Motor neuron (in vitro differentiated cells): ENCODE results near the gene RCBTB1. TPM values are rescaled to one million over a fixed set of nuclear protein-coding genes. Genes with fewer than 3 reads are reported as not detected.
"Not testable (repeated sequence)": the region's sequence is repeated elsewhere in the genome, so short reads cannot be mapped to it uniquely, and the experiment has no call there.

ENCODE experiments used
- ATAC-seq, 8 experiments: fragments of 200-7000 bp; cut with Tn5 transposase; replicated peaks in 6 of 8; 2 replicates each; pipeline ENCODE4 v1.8.0; 2021; ENCODE audit warnings: mild to moderate bottlenecking in 8 of 8, moderate library complexity in 8 of 8
- H3K27ac ChIP-seq, 2 donors: fragments of 250-450 bp; sonication (Bioruptor Pico); 2 replicates each; pipeline ENCODE4 v1.9.0; 2021; ENCODE audit warnings: antibody characterized with exemption in 2 of 2, mild to moderate bottlenecking in 2 of 2, moderate library complexity in 1 of 2
- H3K4me1 ChIP-seq, 2 donors: fragments of 250-450 bp; sonication (Bioruptor Pico); replicated peaks in 1 of 2; 2 replicates each; pipeline ENCODE4 v1.6.1; 2021; ENCODE audit warnings: antibody characterized with exemption in 2 of 2, mild to moderate bottlenecking in 2 of 2, moderate library complexity in 1 of 2
- H3K4me3 ChIP-seq, 5 donors: fragments of 250-450 bp; sonication (Bioruptor Pico); 2 replicates each; pipeline ENCODE4 v1.9.0; 2021; ENCODE audit warnings: antibody characterized with exemption in 5 of 5, mild to moderate bottlenecking in 5 of 5, moderate library complexity in 4 of 5
- WGBS, 10 experiments: fragments of 450-650 bp; shearing (Covaris generic); methylation state at CpG; one replicate each; pipeline ENCODE4 v1.0.0; 2022; 5-methylcytosine and 5-hydroxymethylcytosine counted together
- in situ Hi-C, 9 experiments: fragments of 400-800 bp; cut with MboI; loops; one replicate each; pipeline ENCODE4 v1.15.0; 2021; ENCODE audit warnings: low sequenced_read_pairs in 9 of 9, low pct_unique_long_range_greater_than_20kb in 2 of 9; ENCODE audit not compliant: unreplicated experiment in 9 of 9
- total RNA-seq, 8 experiments: library from RNA; unstranded; fragments of 300-600 nt; gene quantifications; 2 replicates each; pipeline versions ENCODE4 v1.2.3 to v1.2.4, GENCODE V29; 2022

The RCBTB1 gene
- total RNA-seq, 8 experiments from 2014 or later, result 13.6 to 27.5 (median 17.7) TPM

DNA sequence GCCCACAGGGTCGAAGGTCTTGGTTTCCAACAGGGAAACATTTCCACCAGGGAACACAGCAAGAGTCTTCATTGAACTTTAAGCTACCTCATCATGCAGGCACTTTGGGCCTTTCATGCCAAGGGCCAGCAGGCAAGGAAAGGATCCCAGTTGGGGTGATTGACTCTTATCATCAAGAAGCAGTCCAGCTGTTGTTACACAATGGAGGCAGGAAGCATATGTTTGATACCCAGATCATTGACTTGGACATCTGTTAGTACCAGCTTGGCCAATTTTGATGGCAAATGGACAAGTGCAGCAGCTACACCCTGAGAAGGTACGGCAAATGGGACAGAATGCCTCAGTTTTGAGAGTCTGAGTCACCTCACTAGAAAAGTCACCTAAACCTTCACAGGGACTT lies 10.9 kb upstream of the RCBTB1 start:
- Histone ChIP-seq H3K4me3 (no peak overlapping the region), H3K27ac (no peak overlapping the region), H3K4me1 (no peaks in the 10 kb centered on the region)
- no peak for ATAC-seq
- 0 to 100% (median 58%) methylated on average over 1 to 2 of the region's 2 CpGs; no CpG with 5 or more reads in 2 of the 10 experiments for WGBS, 10 experiments
- in situ Hi-C loops, result no loop called here

- no peak for ATAC-seq
- Histone ChIP-seq H3K27ac (no peak overlapping the region), H3K4me3 (no peak overlapping the region), H3K4me1 (no peaks in the 10 kb centered on the region)
- in situ Hi-C loops, result no loop called here
These were observed 9.2 kb upstream of the RCBTB1 start for GRCh38 chr13:49594576-49594975.

DNA sequence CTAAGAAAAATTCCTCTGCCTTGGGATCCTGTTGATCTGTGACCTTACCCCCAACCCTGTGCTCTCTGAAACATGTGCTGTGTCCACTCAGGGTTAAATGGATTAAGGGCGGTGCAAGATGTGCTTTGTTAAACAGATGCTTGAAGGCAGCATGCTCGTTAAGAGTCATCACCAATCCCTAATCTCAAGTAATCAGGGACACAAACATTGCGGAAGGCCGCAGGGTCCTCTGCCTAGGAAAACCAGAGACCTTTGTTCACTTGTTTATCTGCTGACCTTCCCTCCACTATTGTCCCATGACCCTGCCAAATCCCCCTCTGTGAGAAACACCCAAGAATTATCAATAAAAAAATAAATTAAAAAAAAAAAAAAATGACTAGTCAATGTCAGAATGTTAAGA lies 8.5 kb upstream of the RCBTB1 start:
- ATAC-seq, H3K4me3 ChIP-seq, in situ Hi-C loops, H3K4me1 ChIP-seq, H3K27ac ChIP-seq: not testable (repeated sequence)
- WGBS, 10 experiments, result no CpG with 5 or more reads among the region's 4 CpGs

DNA sequence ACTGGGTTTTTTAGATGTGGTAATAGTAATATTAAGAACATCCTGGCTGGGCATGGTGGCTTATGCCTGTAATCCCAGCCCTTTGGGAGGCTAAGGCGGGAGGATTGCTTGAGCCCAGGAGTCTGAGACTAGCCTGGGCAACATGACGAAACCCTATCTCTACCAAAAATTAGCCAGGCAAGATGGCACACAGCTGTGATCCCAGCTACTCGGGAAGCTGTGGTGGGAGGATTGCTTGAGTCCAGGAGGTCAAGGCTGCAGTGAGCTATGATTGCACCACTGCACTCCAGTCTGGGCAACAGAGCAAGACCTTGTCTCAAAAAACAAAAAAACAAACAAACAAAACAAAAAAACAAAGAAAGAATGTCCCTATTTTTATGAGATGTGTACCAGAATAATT lies 5.4 kb upstream of the RCBTB1 start:
- H3K4me3 ChIP-seq, H3K4me1 ChIP-seq, H3K27ac ChIP-seq, in situ Hi-C loops, ATAC-seq: not testable (repeated sequence)
- WGBS, 10 experiments, result 0 to 100% (median 80%) methylated on average over 1 to 2 of the region's 3 CpGs; no CpG with 5 or more reads in 3 of the 10 experiments

- in situ Hi-C loops, result no loop called here
- Histone ChIP-seq H3K4me1 (peaks cover 0 to 11% of the 10 kb centered on the region in 2 donors), H3K27ac (no peak overlapping the region), H3K4me3 (no peak overlapping the region)
- 48 to 85% (median 72%) methylated on average over 1 to 2 of the region's 2 CpGs; no CpG with 5 or more reads in 3 of the 10 experiments for WGBS, 10 experiments
- no peak for ATAC-seq
These were observed 2.0 kb upstream of the RCBTB1 start for GRCh38 chr13:49587311-49587847.

DNA sequence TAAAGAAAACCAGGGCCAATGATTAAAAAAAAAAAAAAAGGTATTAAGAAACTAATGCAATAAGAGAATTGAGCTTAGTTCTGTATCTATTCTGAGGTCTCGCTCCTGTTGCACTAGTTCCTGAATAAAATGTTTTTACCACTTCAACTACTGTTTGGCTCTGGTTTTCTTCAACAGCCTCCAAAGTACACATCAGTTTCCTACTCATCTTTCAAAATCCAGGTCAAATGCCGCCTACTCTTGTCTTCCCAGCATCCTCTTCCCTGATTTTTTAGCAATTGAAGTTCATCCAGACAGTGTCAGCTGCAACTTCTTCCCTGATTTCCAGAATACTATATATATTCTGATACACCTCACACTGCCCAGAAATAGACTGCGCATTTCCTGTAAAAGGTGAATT lies 1.4 kb upstream of the RCBTB1 start:
- in situ Hi-C loops, result no loop called here
- 74 to 100% (median 98%) methylated on average over 1 to 3 of the region's 3 CpGs; no CpG with 5 or more reads in 1 of the 10 experiments for WGBS, 10 experiments
- H3K27ac ChIP-seq, result no peak overlapping the region
- H3K4me3 ChIP-seq, result no peak overlapping the region
- peaks cover 0 to 11% of the 10 kb centered on the region in 2 donors for H3K4me1 ChIP-seq
- no peak for ATAC-seq

- H3K27ac ChIP-seq, result no peak overlapping the region
- in situ Hi-C loops, result no loop called here
These were observed 581 bp downstream of the RCBTB1 start for GRCh38 chr13:49584771-49585182.

GRCh38 chr13:49580980-49581680 lies 4.2 kb downstream of the RCBTB1 start:
- in situ Hi-C loops, result no loop called here
- ATAC-seq, result no peak
- Histone ChIP-seq H3K27ac (no peak overlapping the region), H3K4me3 (no peak overlapping the region), H3K4me1 (peaks cover 0 to 11% of the 10 kb centered on the region in 2 donors)
- WGBS, 10 experiments, result 53 to 100% (median 96%) methylated on average over 1 to 5 of the region's 5 CpGs; no CpG with 5 or more reads in 1 of the 10 experiments

More at GRCh38 chr13:49584771-49585182, 581 bp downstream of the RCBTB1 start:
- Histone ChIP-seq H3K4me1 (peaks cover 0 to 11% of the 10 kb centered on the region in 2 donors), H3K4me3 (peak overlapping the region; percentile 82 to 96 (median 91))
- peak in 2 of 8 experiments; percentile 4 to 15 for ATAC-seq
- 0 to 3% (median 0%) methylated on average over 1 to 12 of the region's 16 CpGs; no CpG with 5 or more reads in 1 of the 10 experiments for WGBS, 10 experiments

DNA sequence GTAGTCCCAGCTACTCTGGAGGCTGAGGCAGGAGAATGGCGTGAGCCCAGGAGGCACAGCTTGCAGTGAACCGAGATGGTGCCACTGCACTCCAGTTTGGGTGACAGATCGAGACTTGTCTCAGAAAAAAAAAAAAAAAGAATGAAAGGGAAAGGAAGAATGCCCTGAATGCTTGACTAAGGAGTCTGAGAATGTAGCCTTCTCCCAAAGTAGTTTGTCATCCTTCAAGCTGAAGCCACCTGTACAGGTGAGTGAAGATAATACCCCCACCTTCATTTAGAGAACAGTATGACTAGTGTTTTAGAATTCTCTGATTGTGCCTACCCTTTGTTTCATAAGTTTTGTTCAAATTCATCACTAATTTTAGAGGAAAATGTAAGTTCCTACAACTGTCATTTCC lies 5.9 kb downstream of the RCBTB1 start:
- Histone ChIP-seq H3K4me3 (no peak overlapping the region), H3K27ac (no peak overlapping the region), H3K4me1 (peaks cover 0 to 11% of the 10 kb centered on the region in 2 donors)
- in situ Hi-C loops, result no loop called here
- WGBS, 10 experiments, result 86 to 100% (median 100%) methylated on average over 1 to 2 of the region's 3 CpGs; no CpG with 5 or more reads in 4 of the 10 experiments
- no peak for ATAC-seq

DNA sequence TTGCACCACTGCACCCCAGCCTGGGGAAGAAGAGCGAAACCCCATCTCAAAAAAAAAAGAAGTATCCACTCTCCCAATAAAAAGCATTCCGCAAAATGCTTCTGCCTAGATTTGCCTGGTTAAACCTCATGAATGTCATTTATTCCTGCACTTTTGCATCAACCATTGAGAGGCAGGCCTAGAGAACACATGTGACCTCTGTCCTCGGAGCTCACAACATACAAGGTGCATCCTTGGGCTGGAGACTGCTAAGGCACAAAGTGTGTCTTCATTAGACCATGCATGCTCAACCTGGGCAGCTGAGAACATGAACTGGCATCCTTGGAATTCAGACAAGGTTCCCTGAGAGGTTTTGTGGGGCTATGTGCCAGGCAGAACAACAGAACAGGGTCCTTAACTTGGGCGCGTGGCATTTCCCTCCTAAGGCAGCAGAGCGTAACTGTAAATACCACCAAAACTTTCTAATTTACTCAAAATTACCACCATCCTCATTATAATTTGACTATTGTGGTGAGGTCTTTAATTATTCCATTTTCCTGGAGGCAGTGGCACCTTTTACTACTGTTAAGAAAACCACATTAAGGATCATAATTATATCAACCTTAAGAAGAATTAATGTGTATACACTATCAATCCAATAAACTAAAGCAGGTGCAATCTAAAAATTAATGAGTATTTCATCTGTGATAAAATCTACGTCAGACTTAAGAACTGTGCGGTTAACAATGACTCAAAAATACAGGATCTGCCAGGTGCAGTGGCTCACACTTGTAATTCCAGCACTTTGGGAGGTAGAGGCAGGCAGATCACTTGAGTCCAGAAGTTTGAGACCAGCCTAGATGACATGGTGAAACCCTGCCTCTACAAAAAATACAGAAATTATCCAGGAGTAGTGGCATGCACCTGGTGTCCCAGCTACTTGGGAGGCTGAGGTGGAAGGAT lies 13.8 kb downstream of the RCBTB1 start:
- in situ Hi-C loops, result no loop called here

GRCh38 chr13:49569993-49570689 lies 15.2 kb downstream of the RCBTB1 start:
- no peak for ATAC-seq
- H3K4me3 ChIP-seq, result no peak overlapping the region
- 83 to 100% (median 93%) methylated on average over 1 of the region's 1 CpG; no CpG with 5 or more reads in 4 of the 10 experiments for WGBS, 10 experiments
- in situ Hi-C loops, result no loop called here
- no peaks in the 10 kb centered on the region for H3K4me1 ChIP-seq
- no peak overlapping the region for H3K27ac ChIP-seq

More for the DNA sequence above, 13.8 kb downstream of the RCBTB1 start:
- H3K27ac ChIP-seq, result no peak overlapping the region
- no peak overlapping the region for H3K4me3 ChIP-seq
- no peaks in the 10 kb centered on the region for H3K4me1 ChIP-seq
- WGBS, 10 experiments, result 95 to 100% (median 98%) methylated on average over 1 to 7 of the region's 8 CpGs; no CpG with 5 or more reads in 1 of the 10 experiments
- no peak for ATAC-seq

- 60 to 100% (median 96%) methylated on average over 1 to 4 of the region's 5 CpGs; no CpG with 5 or more reads in 2 of the 10 experiments for WGBS, 10 experiments
- Histone ChIP-seq H3K4me3 (no peak overlapping the region), H3K4me1 (no peaks in the 10 kb centered on the region), H3K27ac (no peak overlapping the region)
- no peak for ATAC-seq
- in situ Hi-C loops, result no loop called here
These were observed 17.9 kb downstream of the RCBTB1 start for GRCh38 chr13:49567491-49567890.
